GM12878 (cell line): Measurements from ENCODE around the gene ACTG1. TPM values are rescaled to one million over a fixed set of nuclear protein-coding genes. Genes with fewer than 3 reads are reported as not detected.

Experiments
- BCL3 ChIP-seq: IDR thresholded peaks from 2 replicates; pipeline ENCODE4 v1.6.1; 2011; ENCODE audit warnings: borderline replicate concordance, low read depth, mild to moderate bottlenecking, moderate library complexity, low read length; ENCODE audit not compliant: insufficient read depth, poor library complexity, severe bottlenecking
- E2F8 ChIP-seq: fragments of 450-650 bp; IDR thresholded peaks from 2 replicates; pipeline ENCODE4 v1.6.1; 2018; ENCODE audit warnings: mild to moderate bottlenecking, low read depth, moderate library complexity; ENCODE audit not compliant: partially characterized antibody
- EP300 ChIP-seq, 2 experiments: fragments of 150-350 bp in 1 of 2; IDR thresholded peaks; 2 replicates each; pipeline ENCODE4 v1.6.1; 2011 to 2012; ENCODE audit warnings: low read depth in 2 of 2, low read length in 2 of 2, borderline replicate concordance in 1 of 2, improper control_type of control experiment in 1 of 2, inconsistent platforms in 1 of 2; ENCODE audit not compliant: control insufficient read depth in 1 of 2
- HSF1 ChIP-seq: fragments of 150-350 bp; IDR thresholded peaks from 2 replicates; pipeline ENCODE4 v1.6.1; 2014; ENCODE audit warnings: mild to moderate bottlenecking, low read depth, low read length
- polyA plus RNA-seq, 11 experiments: library from polyadenylated mRNA; depleted of rRNA in 4 of 11; unstranded in 6 of 11; stranded (reverse) in 5 of 11; fragments of >200 nt; fragmentation: Nextera tagmentation in 4 of 11; fragmentation: Illumina TruSeq in 1 of 11; extraction: Ambion mirVana in 4 of 11; extraction: Trizol in 1 of 11; gene quantifications; 1 replicate in 1 of 11; 2 replicates in 10 of 11; pipeline versions ENCODE4 v1.2.1 to v1.2.3, GENCODE V29; 2011 to 2016; ENCODE audit warnings: inconsistent platforms in 2 of 11, missing spikeins in 2 of 11, low read depth in 1 of 11
- total RNA-seq, 4 experiments: library from RNA; depleted of rRNA in 3 of 4; stranded (reverse); fragments of >200 nt in 3 of 4; fragmentation: Illumina TruSeq in 1 of 4; extraction: Trizol in 1 of 4; gene quantifications; 2 replicates each; pipeline versions ENCODE4 v1.2.1 to v1.2.3, GENCODE V29; 2013 to 2021
- TF ChIP-seq, protein P1 (sequence below): IDR thresholded peaks from 2 replicates; pipeline ENCODE4 v1.6.1; 2012; ENCODE audit warnings: low read depth, low read length, improper control_type of control experiment

ACTG1 gene
- total and polyA plus RNA-seq, 10 of the 15 experiments (the other 5 are each of a cell fraction or from before 2014, with no cell fraction given), result 810 to 6,105 (median 3,650) TPM

DNA sequence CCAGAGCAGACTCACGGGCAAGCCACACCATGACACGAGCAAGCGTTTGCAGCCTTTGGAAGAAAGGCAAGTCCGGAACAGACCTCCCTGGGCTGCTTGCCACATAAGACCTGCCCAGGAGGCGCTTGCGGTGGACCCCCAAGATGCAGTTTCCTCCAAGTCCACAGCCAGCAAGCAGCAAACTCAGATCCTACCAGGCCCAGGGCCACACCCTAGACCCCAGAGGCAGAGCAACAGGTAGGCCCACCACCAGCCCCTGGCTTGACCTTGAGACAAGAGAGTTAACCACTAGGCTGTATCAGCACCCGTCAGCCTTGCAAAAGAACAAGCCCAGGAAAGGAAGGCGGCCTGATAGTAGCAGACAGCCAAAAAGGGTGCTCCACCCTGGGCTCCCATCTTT, 37.2 kb upstream of the ACTG1 start (continued):
- TF ChIP-seq HSF1, result no peak
- TF ChIP-seq, protein P1, sequence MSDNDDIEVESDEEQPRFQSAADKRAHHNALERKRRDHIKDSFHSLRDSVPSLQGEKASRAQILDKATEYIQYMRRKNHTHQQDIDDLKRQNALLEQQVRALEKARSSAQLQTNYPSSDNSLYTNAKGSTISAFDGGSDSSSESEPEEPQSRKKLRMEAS, result no peak
- no peak for TF ChIP-seq EP300 (IDR thresholded peaks at IDR 0.05; ENCODE audit: borderline replicate concordance in 1 of 2, control insufficient read depth in 1 of 2, low read depth in 2 of 2, low read length in 2 of 2)
- no peak for TF ChIP-seq E2F8
- no peak for TF ChIP-seq BCL3
